HG03521 (cell line): ENCODE measurements around the gene HACE1.
"Not testable (repeated sequence)": the region's sequence is repeated elsewhere in the genome, so short reads cannot be mapped to it uniquely, and the experiment has no call there.

ENCODE experiments used
- ATAC-seq: cut with Tn5 transposase; IDR thresholded peaks from one replicate; pipeline ENCODE4 v1.9.1; 2021; ENCODE audit warnings: mild to moderate bottlenecking, moderate library complexity; ENCODE audit not compliant: unreplicated experiment

The HACE1 gene

DNA sequence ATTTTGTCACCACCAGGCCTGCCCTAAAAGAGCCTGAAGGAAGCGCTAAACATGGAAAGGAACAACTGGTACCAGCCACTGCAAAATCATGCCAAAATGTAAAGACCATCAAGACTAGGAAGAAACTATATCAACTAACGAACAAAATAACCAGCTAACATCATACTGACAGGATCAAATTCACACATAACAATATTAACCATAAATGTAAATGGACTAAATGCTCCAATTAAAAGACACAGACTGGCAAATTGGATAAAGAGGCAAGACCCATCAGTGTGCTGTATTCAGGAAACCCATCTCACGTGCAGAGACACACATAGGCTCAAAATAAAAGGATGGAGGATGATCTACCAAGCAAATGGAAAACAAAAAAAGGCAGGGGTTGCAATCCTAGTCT is 120.6 kb downstream of the HACE1 start:
- ATAC-seq = not testable (repeated sequence)

- not testable (repeated sequence) for ATAC-seq
These were observed 122.2 kb downstream of the HACE1 start for GRCh38 chr6:104737567-104737966.

DNA sequence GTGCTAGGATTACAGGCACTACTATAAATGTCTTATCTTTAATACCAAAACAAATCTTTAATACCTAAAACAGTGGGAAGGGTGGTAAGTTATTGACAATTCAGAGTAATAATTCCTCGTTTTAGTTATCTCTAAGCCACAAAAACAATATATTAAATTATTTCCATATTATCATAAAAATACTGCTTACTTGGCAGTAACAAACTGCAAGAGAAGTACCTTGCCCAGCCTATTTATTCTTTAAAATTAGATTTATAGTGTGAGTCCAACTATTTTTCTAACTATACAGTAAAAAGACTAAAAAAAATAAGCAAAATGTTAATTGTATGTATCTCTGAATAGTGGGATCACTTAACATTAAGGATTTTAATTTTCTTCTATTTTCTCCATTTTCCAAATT is 123.2 kb downstream of the HACE1 start:
- no peak for ATAC-seq

DNA sequence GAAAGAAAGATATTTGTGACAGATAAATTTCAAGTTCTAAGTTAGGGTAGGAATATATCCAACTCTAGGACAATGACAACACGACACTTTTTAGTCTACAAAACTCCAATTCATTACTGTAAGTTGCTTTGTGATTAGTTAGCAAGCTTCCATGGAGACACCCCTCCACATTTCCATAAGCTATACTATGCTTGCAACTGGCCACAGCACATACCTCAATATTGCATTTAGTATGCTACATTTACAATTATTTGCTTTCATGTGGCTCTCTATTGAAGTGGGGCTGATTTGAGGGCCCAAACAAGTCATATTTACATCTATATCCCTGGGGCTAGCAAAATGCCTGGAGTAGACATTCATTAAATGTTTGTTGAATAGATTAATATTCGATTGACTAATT is 129.3 kb downstream of the HACE1 start:
- no peak for ATAC-seq

GRCh38 chr6:104729433-104729832 is 130.3 kb downstream of the HACE1 start:
- no peak for ATAC-seq

DNA sequence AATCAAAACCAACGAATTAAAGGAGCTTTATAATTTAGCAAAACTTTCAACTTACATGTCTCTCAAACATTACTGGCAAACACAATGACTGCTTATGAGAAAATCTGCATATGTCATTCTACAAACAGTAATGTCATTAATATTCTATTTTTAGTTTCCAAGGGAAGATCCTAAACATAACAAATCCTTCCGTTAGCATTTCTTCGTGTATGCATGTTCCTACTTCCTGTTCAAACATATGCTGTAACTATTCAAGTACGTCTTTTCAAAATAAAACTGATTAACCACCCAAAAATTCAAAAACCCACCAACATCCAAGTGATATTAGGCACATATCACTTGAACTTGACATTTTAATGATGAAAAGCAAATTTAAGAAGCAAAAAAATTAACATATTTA is 131.3 kb downstream of the HACE1 start:
- no peak for ATAC-seq

DNA sequence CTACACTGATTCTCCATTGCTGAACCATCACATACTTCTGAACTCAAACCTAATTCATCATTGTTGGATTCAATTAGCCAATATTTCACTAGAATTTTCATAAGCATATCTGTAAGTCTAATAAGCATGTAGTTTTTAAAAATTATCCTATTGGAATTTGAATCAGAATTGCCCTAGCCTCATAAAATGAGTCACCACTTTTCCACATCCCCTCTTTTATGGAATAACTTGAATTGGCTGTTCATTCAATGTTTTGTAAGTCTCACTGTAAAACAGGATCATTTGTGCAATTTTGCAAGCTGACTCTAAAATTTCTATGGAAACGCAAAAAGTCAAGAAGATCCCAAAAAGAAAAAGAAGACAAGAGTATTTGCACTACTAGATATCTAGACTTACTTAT is 141.0 kb downstream of the HACE1 start:
- ATAC-seq = no peak

GRCh38 chr6:104716858-104717257 is 142.9 kb downstream of the HACE1 start:
- ATAC-seq = no peak

DNA sequence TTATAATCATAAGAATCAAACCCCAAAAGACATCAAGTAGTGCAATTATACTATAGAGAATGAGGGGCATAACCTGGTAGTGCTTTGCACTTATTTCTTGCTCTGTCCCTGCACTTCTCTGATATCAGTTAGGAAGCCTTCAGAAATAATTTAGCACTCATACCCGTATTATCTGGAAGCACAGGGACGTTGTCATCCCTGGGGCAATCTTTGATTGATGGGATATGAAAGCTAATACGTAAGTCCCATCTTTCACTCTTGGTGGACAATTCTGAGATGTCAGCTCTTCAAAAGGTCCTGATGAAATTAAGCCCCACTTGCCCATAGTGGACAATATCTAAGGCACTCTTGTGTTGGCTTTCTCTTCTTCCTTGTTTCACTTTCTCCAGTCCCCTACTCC is 144.9 kb downstream of the HACE1 start:
- ATAC-seq = no peak

GRCh38 chr6:104713982-104714381 is 145.7 kb downstream of the HACE1 start:
- ATAC-seq = no peak

- ATAC-seq = no peak
These were observed 148.3 kb downstream of the HACE1 start for GRCh38 chr6:104711371-104711770.

- no peak for ATAC-seq
These were observed 149.0 kb downstream of the HACE1 start for GRCh38 chr6:104710543-104711335.

DNA sequence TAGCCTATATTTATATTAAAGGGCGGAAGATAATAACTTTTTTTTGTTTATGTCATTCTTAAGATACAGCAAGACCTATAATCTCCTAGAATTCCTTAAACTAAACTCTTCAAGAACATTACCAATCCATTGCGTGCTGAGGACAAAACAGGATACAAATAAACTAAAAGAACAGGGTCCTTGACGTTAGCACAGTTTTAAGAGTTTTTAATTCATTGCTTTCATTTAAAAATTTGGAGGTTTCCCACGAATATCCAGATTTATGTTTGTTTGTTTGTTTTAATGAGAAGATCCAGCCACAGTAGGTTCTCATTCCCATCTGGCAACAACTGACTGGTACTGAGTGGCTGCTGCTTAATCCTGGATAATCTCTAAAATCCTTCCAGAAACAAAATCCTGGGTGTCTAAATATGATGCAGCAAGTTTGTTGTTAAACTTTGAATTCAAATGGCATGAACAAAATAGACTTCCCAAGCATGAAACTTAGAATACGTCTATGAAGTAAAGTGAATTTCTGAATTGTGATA is 153.7 kb downstream of the HACE1 start:
- no peak for ATAC-seq

GRCh38 chr6:104705095-104705707 is 154.5 kb downstream of the HACE1 start:
- no peak for ATAC-seq

DNA sequence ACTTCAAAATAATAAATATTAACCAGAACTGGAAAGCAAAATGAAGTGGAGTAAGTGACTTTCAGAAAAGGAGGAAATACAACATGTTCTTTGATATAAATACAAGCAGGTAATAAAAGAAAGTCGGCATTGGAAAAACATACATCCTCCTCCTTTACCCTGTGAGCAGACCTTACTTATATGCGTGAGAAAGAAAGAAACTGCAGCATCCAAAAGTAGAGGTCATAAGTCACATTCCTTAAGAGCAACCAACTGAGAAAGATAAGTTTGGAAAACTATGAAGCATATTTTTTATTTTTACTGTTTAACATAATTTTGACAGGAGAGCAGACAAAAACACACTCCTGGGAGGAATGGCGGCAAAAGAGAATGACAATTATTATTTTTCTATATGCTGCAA is 155.5 kb downstream of the HACE1 start:
- no peak for ATAC-seq

- no peak for ATAC-seq
These were observed 157.4 kb downstream of the HACE1 start for GRCh38 chr6:104702126-104702841.

- ATAC-seq = no peak
These were observed 159.1 kb downstream of the HACE1 start for GRCh38 chr6:104700371-104701185.

- ATAC-seq = no peak
These were observed 160.0 kb downstream of the HACE1 start for GRCh38 chr6:104699593-104700329.

GRCh38 chr6:104698979-104699378 is 160.7 kb downstream of the HACE1 start:
- no peak for ATAC-seq

DNA sequence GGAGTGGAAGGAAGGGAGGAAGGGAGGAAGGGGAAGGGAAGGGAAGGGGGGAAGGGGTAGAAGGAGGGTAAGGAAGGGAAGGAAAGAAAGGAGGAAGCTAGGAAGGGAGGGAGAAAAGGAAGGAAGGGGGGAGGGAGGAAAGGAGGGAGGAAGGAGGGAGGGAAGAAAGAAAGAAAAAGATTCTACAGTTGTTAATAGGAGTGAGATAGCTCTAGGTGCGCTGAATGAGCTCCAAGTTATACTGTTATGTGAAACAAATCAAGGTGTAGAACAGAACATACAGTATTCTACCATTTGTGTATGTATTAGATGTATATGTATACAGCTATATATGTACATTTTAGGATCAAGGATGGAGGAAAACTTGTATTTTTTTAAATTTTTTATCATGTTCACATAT is 167.7 kb downstream of the HACE1 start:
- ATAC-seq = no peak
